ENCODE data around the gene MATN4.
A peak's percentile ranks its signal among the peaks of the same experiment; 100 is the strongest.

MATN4 gene

GRCh38 chr20:45316150-45317080, 8.3 kb upstream of the MATN4 start:
- no peak for DNase-seq

DNA sequence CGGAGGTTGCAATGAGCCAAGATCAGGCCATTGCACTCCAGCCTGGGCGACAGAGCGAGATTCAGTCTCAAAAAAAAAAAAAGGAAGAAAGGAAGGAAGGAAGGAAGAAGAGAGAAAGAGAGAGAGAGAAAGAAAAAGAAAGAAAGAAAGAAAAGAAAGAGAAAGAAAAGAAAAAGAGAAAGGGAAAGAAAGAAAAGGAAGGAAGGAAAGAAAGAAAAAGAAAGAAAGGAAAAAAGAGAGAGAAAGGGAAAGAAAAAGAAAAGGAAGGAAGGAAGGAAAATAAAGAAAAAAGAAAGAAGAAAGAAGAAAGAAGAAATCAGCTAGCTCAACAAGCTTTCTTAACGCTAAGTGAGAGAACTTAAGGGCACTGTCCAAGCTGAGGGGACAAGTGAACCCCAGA, 7.6 kb upstream of the MATN4 start:
- no peak for DNase-seq

- no peak for DNase-seq
These were observed 5.8 kb upstream of the MATN4 start for GRCh38 chr20:45313943-45314342.

DNA sequence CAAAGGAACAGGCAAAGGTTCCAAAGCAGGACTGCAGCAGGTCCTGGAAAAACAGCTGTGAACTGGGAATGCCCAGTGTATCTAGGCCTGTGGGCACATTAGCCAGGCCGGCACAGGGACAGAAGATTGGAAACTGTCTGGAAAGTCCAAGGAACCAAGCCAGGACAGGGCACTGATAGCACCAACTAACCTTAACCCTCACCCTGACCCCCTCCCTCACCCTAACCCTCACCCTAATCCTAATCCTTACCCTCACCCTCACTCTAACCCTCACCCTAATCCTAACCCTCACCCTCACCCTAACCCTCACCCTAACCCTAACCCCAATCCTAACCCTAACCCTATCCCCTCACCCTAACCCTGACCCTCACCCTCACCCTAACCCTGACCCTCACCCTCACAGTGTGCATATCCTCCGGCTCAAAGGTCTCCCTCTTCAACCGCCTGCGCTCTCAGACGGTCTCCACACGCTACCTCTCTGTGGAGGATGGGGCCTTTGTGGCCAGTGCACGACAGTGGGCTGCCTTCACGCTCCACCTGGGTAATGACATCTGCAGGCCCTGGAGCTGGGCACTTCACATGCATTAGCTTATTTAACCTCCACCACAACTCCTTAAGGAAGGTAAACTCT, 5.1 kb upstream of the MATN4 start:
- no peak for DNase-seq

DNA sequence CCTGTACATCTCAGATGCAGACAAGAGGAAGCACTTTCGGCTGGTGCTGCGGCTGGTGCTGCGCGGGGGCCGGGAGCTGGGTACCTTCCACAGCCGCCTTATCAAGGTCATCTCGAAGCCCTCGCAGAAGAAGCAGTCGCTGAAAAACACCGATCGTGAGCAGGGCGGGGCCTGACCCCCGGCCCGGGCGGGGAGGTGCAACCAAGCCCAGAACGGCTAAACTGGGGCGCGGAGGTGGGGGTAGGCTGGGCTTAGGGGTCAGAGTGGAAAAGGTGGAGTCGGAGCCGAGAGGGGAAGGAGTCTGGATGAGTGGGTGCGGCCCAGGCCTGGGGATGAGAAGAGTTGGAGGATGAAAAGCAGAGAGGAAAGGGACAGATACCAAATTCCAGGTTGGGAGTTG, 4.1 kb upstream of the MATN4 start:
- no peak for DNase-seq

GRCh38 chr20:45311589-45312211, 3.6 kb upstream of the MATN4 start:
- DNase-seq = peak in 20 of 56 donors; percentile 1 to 58 (median 12)

DNA sequence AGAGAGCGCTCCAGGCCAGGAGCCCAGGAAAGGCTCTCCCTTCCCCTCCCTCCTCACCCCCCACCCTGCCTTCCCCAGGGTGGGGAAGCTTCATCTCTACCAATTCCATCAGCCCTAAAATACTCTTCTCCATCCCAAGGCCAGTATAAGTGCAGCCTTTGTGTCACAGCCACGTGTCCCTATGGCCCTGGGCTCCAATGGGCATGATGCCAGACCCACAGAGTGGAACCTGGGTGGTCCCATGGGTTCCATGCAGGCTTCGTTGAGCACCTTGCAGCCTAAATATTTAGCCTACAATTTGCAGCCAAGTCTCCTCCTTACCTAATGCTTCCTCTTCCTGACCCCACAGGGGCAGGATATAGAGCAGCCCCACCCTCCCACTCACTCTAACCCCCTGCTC, 976 bp upstream of the MATN4 start:
- no peak for DNase-seq

GRCh38 chr20:45307076-45307640, 941 bp downstream of the MATN4 start:
- no peak for DNase-seq

DNA sequence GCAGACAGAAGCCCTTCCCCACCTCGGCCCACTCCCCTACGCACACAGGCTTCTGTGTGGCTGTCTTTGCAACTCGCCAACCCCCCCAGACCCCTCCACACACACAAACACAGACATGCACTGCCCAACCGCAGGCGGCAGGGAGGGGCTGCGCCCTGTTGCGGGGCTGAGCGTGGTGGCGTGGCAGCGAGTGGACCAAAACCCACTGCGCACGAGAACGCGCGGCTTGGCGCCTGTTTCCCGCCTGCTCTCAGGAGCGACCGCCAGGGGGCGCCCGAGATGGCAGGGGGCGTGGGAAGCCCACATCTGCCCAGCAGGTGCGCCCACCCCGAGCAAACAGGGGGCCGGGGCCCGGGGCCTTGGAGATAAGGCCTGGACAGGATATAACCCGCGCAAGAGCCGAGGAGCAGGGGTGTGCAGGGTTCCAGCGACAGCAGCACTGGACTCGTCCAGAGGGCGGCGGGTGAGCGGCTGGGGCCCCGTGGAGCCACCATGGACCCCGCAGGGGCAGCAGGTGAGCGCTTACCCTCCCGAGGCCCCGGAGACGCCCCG, 1.6 kb downstream of the MATN4 start, which contains the start of gene RBPJL:
RBPJL (plus strand) TSS at position 410 of the 552 bp plus-strand sequence; CDS start at position 493, 83 bp downstream.
- peak in 2 of 56 donors; percentile 1 to 10 for DNase-seq

DNA sequence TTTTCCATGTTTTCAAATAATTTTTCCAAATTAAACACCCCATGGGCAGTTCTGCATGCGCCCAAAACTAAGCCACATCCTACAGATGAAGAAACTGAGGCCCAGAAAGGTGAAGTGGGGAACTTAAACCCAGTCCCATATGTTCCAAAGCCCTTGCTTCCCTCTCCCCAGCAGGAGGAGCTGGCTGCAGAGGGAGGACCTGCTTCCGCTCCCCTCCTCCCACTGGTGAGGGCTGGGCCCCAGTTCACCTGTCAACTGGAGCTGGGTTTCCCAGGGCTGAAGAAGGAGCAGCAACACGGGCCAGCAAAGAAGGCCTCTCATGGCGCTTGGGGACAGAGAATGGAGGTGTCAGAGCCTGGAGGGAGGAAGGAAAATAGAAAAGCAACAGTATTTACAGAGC, 2.8 kb downstream of the MATN4 start:
- DNase-seq = no peak

GRCh38 chr20:45304464-45304999, 3.6 kb downstream of the MATN4 start:
- no peak for DNase-seq

- DNase-seq = peak in 1 of 56 donors; percentile 14
These were observed 4.3 kb downstream of the MATN4 start for GRCh38 chr20:45303586-45304463.

- DNase-seq = no peak
These were observed 6.3 kb downstream of the MATN4 start for GRCh38 chr20:45301824-45302271.

DNA sequence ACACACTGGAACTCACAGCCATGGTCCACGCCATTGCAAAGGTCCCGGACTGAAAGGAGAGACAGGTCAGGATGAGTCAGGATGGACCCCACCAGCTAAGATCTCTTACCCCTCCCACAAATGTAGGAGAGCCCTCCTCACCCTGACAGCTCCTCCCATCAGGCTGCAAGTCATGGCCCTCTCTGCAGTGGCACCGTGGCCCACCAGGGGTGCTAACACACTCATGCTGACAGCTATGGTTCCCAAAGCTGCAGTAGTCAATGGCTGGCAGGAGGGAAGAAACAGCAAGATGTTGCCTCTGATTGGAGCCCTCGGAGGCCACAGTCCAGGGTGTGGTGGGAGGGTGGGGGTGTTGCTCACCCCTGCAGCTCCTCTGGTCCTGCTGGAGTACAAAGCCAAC, 7.1 kb downstream of the MATN4 start:
- no peak for DNase-seq

DNA sequence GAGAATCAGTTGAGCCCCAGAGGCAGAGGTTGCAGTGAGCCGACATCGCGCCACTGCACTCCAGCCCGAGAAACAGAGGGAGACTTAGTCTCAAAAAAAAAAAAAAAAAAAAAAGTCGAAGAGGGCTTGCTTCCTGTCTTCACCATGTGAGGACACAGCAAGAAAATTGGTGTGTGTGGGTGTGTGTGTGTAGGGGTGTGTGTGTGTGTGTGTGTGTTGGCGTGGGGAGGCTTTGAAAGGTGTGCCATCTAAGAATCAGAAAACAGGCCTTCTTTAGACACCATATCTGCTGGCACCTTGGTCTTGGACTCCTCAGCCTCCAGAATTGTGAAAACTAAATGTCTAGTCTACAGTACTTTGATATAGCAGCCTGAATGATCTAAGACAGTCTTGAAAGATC, 8.3 kb downstream of the MATN4 start:
- DNase-seq = no peak

GRCh38 chr20:45297786-45298497, 10.2 kb downstream of the MATN4 start:
- no peak for DNase-seq

GRCh38 chr20:45294659-45295058, 13.4 kb downstream of the MATN4 start:
- no peak for DNase-seq

DNA sequence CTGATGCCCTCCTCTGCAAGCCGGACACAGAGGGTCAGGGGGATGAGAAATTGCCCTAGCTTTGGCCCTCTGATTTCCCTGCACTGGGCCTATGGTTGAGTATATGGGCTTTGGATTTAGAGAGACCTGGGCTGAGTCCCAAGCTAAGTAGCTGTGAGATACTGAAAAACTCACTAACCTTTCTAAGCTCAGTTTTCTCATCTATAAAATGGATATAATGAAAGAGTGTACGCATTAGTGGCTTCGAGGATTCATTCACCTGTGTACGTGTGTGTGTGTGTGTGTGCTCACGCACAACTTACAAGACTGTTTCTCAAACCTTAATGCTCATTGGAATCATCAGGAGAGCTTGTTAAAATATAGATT, 14.1 kb downstream of the MATN4 start:
- DNase-seq = no peak

Measured in amygdala (tissue), 56 donors.